GM13977 (cell line): Measurements from ENCODE around the gene GSKIP.

Experiments
- DNase-seq: peaks from one replicate; pipeline ENCODE4 v3.0.0; 2012; ENCODE audit warnings: low spot score
- in situ Hi-C: fragments of 300-500 bp; cut with MboI; formaldehyde crosslinking; loops from one replicate; pipeline ENCODE4 v1.12.0; 2022; ENCODE audit warnings: low sequenced_read_pairs, low pct_unique_long_range_greater_than_20kb, mixed read lengths, inconsistent platforms; ENCODE audit not compliant: unreplicated experiment
- TF ChIP-seq, protein P1 (sequence below): IDR thresholded peaks from 2 replicates; pipeline ENCODE4 v1.5.1; 2012; ENCODE audit warnings: mild to moderate bottlenecking, control low read depth; ENCODE audit not compliant: insufficient read depth; ENCODE audit errors: extremely low read depth, missing control alignments

GSKIP gene

DNA sequence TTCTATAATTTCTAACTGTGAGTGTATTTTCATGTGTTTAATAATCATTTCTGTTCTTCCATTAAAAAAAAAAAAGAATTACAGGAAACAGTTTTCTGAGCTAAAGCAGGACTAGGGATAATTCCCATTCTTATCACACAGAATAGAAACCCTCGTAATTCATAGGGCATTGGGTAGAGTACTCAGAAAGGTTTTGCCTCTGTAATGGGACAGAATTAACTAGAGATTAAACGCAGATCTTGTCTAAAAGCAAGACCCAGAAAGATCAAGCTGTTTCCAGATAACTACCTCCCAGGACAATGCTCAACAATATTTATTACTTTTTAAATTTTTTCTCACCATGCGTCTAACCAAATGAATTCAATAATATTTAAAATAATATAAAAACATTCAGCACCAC is 10.2 kb downstream of the GSKIP start:
- in situ Hi-C loops = no loop called here
- DNase-seq = no peak
- TF ChIP-seq, protein P1, sequence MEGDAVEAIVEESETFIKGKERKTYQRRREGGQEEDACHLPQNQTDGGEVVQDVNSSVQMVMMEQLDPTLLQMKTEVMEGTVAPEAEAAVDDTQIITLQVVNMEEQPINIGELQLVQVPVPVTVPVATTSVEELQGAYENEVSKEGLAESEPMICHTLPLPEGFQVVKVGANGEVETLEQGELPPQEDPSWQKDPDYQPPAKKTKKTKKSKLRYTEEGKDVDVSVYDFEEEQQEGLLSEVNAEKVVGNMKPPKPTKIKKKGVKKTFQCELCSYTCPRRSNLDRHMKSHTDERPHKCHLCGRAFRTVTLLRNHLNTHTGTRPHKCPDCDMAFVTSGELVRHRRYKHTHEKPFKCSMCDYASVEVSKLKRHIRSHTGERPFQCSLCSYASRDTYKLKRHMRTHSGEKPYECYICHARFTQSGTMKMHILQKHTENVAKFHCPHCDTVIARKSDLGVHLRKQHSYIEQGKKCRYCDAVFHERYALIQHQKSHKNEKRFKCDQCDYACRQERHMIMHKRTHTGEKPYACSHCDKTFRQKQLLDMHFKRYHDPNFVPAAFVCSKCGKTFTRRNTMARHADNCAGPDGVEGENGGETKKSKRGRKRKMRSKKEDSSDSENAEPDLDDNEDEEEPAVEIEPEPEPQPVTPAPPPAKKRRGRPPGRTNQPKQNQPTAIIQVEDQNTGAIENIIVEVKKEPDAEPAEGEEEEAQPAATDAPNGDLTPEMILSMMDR = no peak

DNA sequence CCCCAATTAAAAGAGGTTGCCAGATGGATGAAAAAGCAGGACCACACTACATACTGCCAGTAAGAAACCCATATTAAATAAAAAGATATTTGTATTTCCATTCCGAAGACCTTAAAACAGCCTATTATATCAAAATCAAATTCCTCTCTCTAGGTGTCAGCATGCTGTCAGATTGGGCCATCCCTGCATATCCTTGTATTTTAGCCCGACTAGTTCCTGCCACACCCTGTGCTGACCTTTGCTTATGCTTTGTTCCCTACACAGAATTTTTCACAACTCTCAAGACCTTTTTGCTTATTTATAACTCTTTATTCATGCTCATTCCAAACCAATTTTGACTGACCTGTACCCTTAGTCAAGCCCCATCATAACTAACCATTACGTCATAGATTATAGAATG is 12.8 kb downstream of the GSKIP start:
- in situ Hi-C loops = no loop called here
- no peak for DNase-seq
- TF ChIP-seq, protein P1 = no peak

DNA sequence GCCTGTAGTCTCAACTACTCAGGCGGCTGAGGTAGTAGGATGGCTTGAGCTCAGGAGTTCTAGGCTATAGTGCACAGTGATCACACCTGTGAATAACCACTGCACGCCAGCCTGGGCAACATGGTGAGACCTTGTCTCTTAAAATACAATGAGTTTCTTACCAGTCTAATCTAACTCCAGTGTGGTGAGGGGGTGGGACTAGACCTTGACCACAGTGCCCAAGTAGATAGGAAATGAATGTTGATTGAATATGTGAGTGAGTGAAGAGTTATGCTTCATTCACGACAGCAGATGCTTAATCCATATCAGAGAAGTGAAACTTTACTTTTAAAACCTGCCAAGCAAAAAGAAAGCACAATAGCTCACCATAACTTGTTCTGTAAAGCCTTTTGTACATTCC is 17.4 kb downstream of the GSKIP start:
- no peak for DNase-seq
- in situ Hi-C loops = no loop called here
- TF ChIP-seq, protein P1 = no peak

DNA sequence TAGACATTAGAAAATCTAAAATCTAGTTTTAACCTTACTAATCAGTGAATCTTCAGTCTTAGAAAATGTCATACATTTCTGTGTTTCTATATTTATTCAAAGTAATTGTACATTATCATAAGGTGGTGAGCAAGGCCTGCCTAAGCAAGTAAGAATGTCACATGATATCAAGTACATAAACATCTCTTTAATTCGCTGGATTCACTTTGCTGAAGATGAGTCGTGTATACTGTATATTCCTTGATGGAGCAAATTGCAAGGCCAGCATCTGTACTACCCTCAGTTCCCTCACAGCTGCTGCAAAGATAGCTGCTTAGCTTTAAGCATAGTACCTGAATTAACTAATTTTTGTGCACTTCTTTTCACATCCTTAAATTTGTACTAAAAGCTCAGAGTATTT is 20.1 kb downstream of the GSKIP start:
- in situ Hi-C loops = no loop called here
- no peak for DNase-seq
- TF ChIP-seq, protein P1 = no peak

DNA sequence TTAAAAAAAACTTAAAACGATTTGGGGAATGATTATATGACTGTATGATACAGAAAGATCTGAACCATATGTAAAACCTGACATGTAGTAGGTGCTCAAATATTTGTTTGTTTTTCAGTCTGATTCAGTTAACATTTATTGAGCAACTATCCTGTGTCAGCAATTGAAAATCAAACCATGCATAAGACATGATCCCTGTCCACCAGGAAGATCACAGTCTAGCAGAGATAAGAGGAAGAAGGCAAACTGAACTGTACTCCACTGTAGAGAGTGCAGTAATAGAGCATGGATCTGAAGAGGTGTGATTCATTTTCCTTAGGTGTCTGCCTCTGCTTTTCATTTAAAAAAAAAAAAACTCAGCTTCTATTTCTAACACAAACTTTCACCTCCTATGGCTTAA is 20.7 kb downstream of the GSKIP start:
- no peak for DNase-seq
- in situ Hi-C loops = no loop called here
- TF ChIP-seq, protein P1 = no peak

DNA sequence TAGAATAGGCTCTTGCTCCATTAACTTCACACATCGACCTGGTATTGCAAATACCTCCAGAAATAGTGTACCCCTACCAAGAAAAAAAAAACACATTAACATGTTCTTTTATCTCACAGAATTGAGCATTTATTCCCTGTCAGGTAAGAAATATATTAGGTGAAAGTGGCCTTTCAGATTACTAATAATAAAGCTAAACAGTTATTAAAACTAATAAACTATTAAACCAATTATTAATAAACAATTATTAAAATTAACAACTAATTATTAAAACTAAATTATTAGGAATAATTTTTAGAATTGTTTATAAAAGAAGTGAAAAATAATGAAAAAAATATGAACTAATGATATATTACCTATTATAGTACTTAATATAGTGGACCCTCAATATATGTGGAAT is 21.4 kb downstream of the GSKIP start:
- DNase-seq = no peak
- TF ChIP-seq, protein P1 = no peak
- in situ Hi-C loops = no loop called here

DNA sequence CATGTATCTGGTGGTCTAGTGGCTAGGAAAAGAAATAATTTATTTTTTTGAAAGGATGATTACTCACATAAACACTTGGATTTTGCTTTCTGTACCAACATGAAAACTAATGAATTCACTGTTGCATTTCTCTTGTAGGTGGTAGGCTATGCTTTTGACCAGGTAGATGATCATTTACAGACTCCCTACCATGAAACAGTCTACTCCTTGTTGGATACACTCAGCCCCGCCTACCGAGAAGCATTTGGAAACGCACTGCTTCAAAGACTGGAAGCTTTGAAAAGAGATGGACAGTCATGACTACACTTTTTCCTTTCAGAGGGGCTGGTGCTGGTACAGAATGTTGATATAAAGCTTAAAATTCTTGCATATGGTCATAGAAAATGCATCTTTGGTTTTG is 22.1 kb downstream of the GSKIP start:
- no peak for DNase-seq
- in situ Hi-C loops = no loop called here
- TF ChIP-seq, protein P1 = no peak
